Left lobe of liver (tissue), 2 donors: ENCODE results near the gene U2AF2. TPM values are rescaled to one million over a fixed set of nuclear protein-coding genes. Genes with fewer than 3 reads are reported as not detected.

ENCODE experiments used
- ATAC-seq: fragments of 200-7000 bp; cut with Tn5 transposase; one replicate; pipeline ENCODE4 v1.9.1; 2020; ENCODE audit warnings: mild to moderate bottlenecking, moderate library complexity
- DNase-seq: peaks from one replicate; pipeline ENCODE4 v3.0.0-alpha.2; 2020; ENCODE audit warnings: low spot score
- total RNA-seq: library from RNA; stranded (reverse); gene quantifications from one replicate; pipeline ENCODE4 v1.2.1, GENCODE V29; 2021
- donor health status: DM: no; HTN: no; CAD: no; lungs with moderate emphysema.
- donor health status: DM: no; HTN: yes; CAD: no.

The U2AF2 gene
- total RNA-seq, 1 donor from 2014 or later = 61.7 TPM

- ATAC-seq (peak; percentile 79), DNase-seq (peak; percentile 100)
Observed at GRCh38 chr19:55654323-55654867, 440 bp upstream of the U2AF2 start.

- no peak for DNase-seq
- ATAC-seq = no peak
Observed at GRCh38 chr19:55655648-55656040, 809 bp downstream of the U2AF2 start.

GRCh38 chr19:55656552-55656951, 1.7 kb downstream of the U2AF2 start:
- no peak for ATAC-seq
- no peak for DNase-seq

DNA sequence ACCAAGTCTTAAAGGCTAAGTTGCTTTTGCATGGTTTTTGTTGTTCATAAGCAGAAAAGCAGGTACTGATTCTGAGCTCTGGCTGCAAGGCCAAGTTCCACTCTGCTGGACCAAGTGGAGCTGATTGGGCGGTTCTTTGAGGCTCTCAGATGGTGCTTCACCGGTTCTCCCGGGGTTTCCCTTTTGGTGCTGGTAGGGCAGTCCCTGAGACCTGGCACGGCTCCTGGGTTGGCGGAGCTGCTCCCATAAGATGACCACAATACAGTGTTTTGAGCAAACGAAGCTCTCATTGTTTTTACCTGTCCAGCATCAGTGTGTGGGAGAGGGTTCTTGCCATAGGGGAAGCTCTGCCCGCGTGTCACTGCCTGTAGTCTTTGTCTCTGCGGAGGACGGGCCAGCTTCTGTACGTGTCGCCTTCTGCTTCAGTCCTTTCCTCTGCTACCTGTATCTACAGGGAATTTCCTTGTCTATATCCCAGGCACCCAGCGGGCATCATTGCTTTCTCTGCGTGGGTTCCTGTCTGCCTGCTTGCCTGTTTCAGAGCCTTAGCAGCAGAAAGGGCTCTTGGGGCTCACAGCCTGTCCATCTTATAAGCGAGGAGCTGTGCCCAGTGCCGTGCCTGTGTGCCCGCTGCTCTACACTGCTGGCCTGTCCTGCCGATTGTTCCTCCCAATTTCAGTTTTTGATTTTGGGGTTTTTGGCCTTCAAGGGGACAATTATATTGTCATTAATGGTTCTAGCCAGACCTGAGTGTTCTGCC, 2.3 kb downstream of the U2AF2 start:
- ATAC-seq = no peak
- no peak for DNase-seq

DNA sequence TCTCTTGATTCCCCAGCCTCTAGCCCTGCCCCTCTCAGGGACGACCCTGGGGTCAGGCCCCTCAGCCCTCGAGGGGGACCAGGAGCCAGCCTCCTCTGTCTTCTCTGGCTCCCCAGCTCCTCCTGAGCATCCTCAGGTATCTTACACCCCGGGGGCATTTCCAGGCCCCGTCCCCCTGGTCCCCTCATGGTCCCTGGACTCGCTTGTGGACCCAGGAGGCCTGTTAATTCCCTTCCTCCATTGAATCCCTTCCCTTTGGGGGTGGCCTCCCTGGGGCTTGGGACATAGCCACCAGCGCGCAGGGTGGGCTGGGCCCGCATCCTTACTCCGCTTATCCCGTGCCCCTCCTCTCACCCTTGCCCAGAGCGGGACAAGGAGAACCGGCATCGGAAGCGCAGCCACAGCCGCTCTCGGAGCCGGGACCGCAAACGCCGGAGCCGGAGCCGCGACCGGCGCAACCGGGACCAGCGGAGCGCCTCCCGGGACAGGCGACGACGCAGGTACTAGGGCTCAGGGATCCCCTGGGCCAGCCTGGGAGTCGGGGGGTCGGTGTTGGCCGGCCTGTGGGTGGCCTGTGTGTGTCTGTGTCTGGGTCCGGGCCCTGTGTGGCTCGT, 4.1 kb downstream of the U2AF2 start:
- ATAC-seq (no peak), DNase-seq (no peak)

DNA sequence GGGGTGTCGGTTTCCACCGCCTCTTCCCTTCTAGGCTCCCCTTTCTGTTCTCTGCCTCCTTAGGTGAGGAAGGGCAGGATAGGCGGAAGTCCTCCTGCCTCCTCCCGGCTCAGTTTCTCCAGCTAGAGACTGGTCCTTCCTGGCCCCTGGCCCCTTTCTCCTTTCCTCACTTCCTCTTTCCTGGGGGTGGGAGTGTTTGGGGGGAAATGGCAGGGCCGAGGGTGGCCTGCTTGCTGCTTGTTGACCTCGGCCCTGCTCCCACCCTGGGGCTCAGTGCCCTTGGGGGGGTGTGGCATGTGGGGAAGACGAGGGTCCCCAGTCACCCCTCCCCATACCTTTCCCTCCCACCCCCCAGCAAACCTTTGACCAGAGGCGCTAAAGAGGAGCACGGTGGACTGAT, 5.0 kb downstream of the U2AF2 start:
- DNase-seq (no peak), ATAC-seq (no peak)

GRCh38 chr19:55660404-55660803, 5.6 kb downstream of the U2AF2 start:
- ATAC-seq = no peak

GRCh38 chr19:55660991-55661390, 6.2 kb downstream of the U2AF2 start:
- DNase-seq (no peak), ATAC-seq (no peak)

More at GRCh38 chr19:55660404-55660803, 5.6 kb downstream of the U2AF2 start:
- DNase-seq = no peak

DNA sequence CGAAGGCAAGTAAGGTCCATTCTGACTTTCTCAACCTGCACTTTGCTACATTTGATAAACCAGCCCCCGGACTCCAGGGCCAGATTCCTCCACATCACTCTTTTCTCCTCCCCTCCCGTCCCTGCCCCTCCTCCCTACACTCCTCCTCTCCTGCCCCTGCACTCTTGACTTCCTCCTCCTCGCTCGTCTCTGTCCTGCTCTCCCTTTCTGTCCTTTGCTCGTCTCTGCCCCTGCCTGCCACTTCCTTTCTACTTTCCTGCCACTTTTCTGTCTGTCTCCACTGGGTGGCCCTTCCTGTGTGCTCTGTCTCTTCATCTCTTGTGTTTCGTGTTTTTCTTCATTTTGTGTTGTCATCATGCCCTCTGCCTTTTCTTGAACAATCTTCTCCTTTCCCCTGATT, 7.0 kb downstream of the U2AF2 start:
- DNase-seq = no peak

GRCh38 chr19:55663846-55664536, 9.2 kb downstream of the U2AF2 start:
- DNase-seq (no peak), ATAC-seq (no peak)

More for the DNA sequence above, 7.0 kb downstream of the U2AF2 start:
- ATAC-seq = no peak

- DNase-seq (no peak), ATAC-seq (no peak)
Observed at GRCh38 chr19:55666343-55667005, 11.6 kb downstream of the U2AF2 start.

GRCh38 chr19:55667006-55667381, 12.2 kb downstream of the U2AF2 start:
- DNase-seq = no peak

GRCh38 chr19:55667511-55667910, 12.7 kb downstream of the U2AF2 start:
- DNase-seq (no peak), ATAC-seq (no peak)

More at GRCh38 chr19:55667006-55667381, 12.2 kb downstream of the U2AF2 start:
- no peak for ATAC-seq

DNA sequence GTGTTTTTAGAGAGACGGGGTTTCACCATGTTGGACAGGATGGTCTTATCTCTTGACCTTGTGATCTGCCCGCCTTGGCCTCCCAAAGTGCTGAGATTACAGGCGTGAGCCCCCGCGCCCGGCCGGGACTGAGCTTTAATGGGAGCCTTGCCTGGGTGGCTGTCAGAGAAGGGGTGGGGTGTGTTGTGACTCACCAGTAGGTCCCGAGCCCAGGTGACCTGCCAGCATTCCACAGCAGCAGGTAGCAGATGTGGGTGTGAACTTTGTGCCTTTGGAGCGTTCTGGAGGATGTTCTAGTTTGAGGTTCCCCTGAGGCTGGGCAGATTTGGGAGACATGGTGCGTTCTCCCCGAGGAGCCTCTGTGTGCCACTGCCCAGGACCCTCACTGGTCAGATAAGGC, 13.1 kb downstream of the U2AF2 start:
- no peak for ATAC-seq
- DNase-seq = no peak

GRCh38 chr19:55668603-55669348, 13.9 kb downstream of the U2AF2 start:
- ATAC-seq = no peak
- no peak for DNase-seq

- DNase-seq (no peak), ATAC-seq (no peak)
Observed at GRCh38 chr19:55669418-55670279, 14.8 kb downstream of the U2AF2 start.

DNA sequence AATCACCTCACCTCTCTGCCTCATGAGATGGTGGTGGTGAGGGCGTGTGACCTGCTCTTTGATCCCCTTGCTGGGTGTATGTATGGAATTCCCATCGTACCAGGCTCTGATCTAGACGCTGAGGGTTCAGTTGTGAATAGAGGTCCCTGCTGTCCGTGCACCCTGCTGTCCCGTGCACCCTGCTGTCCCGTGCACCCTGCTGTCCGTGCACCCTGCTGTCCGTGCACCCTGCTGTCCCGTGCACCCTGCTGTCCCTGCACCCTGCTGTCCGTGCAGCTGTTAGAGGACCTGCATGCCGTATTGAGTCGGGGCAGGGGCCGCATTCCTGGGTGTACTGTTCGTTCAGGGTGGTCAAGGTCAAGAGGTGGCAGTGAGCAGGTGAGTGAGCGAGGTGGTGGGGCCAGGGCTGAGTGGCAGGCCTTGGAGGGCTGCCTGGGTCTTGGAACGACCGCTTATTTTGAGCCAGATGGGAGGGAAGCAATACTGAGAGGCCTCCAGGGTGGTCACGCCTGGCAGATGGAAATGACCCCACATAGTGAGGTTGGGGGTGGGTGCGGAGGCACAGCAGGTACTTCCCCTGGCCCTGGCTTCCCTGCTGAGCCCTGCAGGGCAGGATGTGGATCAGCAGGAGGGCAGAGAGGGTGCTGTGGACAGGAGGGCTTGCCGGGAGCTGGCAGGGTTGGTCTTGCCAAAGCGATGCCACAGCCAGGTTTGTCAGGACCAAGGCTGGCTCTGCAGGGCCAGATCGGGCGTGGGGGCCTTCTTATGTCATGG, 15.6 kb downstream of the U2AF2 start:
- ATAC-seq (no peak), DNase-seq (peak; percentile 68)

DNA sequence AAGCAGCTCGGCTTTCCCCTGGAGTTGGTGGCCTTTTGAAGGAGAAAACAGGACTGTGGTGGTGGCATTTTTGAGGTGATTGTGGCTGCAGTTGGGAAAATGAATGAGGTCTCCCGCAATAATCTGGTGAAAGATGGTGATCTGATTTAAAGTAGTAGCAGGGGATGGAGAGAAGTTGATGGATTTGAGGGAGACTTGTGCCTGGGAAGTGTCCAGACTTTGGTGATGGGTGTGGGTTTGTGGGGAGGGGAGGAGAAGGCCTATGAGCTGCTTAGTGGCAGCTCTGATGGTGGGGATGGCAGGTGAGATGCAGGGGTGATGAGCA, 16.2 kb downstream of the U2AF2 start:
- no peak for DNase-seq
- ATAC-seq = no peak

DNA sequence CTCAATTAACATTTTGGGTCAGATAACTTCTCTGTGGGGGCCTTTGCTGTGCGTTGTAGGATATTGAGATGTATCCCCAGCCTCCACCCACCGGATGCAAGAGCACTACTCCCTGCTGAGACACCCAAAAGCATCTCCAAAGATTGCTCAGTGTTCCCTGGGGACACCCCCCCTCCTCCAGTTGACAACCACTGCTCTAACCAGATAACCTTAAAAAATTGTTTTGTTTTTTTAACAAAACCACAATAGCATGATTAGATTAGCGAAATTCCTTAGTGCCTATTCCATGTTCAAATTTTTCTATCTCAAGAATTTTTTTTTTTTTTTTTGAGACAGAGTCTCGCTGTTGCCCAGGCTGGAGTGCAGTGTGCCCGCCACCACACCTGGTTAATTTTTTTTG, 17.6 kb downstream of the U2AF2 start:
- ATAC-seq = no peak

More for the DNA sequence above, 17.6 kb downstream of the U2AF2 start:
- no peak for DNase-seq
